Parathyroid adenoma (tissue), 2 donors: ENCODE data around the gene ATXN10.
"Not testable (repeated sequence)": the region's sequence is repeated elsewhere in the genome, so short reads cannot be mapped to it uniquely, and the experiment has no call there.

Experiments used
- H2AFZ ChIP-seq: fragments of 300-600 bp; sonication (generic); one replicate; pipeline ENCODE4 v1.7.0; 2017; ENCODE audit warnings: antibody characterized with exemption, mild to moderate bottlenecking
- H3K27ac ChIP-seq: fragments of 300-600 bp; sonication (generic); one replicate; pipeline ENCODE4 v1.7.0; 2017
- H3K27me3 ChIP-seq: fragments of 300-600 bp; sonication (generic); one replicate; pipeline ENCODE4 v1.7.0; 2017; ENCODE audit warnings: low read length; ENCODE audit not compliant: control insufficient read depth, insufficient read depth
- H3K36me3 ChIP-seq: fragments of 300-600 bp; sonication (generic); one replicate; pipeline ENCODE4 v1.7.0; 2017; ENCODE audit warnings: low read length; ENCODE audit not compliant: control insufficient read depth, insufficient read depth
- H3K4me1 ChIP-seq: fragments of 300-600 bp; sonication (generic); one replicate; pipeline ENCODE4 v1.7.0; 2017; ENCODE audit warnings: control low read depth
- H3K4me2 ChIP-seq: fragments of 300-600 bp; sonication (generic); one replicate; pipeline ENCODE4 v1.7.0; 2017; ENCODE audit warnings: low read length
- H3K4me3 ChIP-seq: fragments of 300-600 bp; sonication (generic); one replicate; pipeline ENCODE4 v1.7.0; 2017; ENCODE audit warnings: low read depth, low read length
- H3K79me2 ChIP-seq: fragments of 300-600 bp; sonication (generic); one replicate; pipeline ENCODE4 v1.7.0; 2017; ENCODE audit warnings: control low read depth
- H3K9ac ChIP-seq: fragments of 300-600 bp; sonication (generic); one replicate; pipeline ENCODE4 v1.7.0; 2017; ENCODE audit warnings: mild to moderate bottlenecking
- H3K9me3 ChIP-seq: fragments of 300-600 bp; sonication (generic); one replicate; pipeline ENCODE4 v1.7.0; 2017; ENCODE audit warnings: low read length; ENCODE audit not compliant: control insufficient read depth
- TF ChIP-seq, protein P1 (sequence below): fragments of 300-600 bp; sonication (generic); IDR thresholded peaks from one replicate; pipeline ENCODE4 v1.7.0; 2017; ENCODE audit warnings: antibody characterized with exemption, mild to moderate bottlenecking
- donor health status: primary hyperparathyroidism.

Gene ATXN10

DNA sequence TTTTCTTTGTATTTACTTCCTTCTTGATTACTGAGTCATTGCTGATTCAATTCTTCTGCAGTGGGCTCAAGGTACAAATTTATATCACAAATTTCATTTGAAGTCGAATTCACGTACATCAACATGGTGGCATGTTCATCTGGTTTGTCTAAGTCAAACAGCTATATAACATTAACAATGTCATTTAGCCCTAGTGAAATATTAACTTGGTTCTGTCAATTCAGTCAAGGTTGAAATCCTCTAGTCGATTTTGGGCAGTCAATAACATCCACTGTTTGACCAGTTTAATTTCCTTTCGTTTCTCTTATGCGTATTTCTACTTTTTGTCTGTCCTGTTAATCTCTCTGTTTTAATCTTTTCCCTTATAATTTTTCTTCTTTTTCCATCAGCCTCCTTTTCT is 4.1 kb upstream of the ATXN10 start:
- H3K4me1 ChIP-seq = peaks cover 6% of the 10 kb centered on the region
- H3K27ac ChIP-seq = no peak overlapping the region
- no peak overlapping the region for H3K9ac ChIP-seq
- H3K79me2 ChIP-seq = peaks cover 3% of the 10 kb centered on the region
- H3K9me3 ChIP-seq = no peaks in the 10 kb centered on the region
- no peaks in the 10 kb centered on the region for H3K27me3 ChIP-seq
- H3K4me3 ChIP-seq = no peak overlapping the region
- H3K36me3 ChIP-seq = no peaks in the 10 kb centered on the region
- H2AFZ ChIP-seq = no peak overlapping the region
- H3K4me2 ChIP-seq = no peak overlapping the region
- TF ChIP-seq, protein P1, sequence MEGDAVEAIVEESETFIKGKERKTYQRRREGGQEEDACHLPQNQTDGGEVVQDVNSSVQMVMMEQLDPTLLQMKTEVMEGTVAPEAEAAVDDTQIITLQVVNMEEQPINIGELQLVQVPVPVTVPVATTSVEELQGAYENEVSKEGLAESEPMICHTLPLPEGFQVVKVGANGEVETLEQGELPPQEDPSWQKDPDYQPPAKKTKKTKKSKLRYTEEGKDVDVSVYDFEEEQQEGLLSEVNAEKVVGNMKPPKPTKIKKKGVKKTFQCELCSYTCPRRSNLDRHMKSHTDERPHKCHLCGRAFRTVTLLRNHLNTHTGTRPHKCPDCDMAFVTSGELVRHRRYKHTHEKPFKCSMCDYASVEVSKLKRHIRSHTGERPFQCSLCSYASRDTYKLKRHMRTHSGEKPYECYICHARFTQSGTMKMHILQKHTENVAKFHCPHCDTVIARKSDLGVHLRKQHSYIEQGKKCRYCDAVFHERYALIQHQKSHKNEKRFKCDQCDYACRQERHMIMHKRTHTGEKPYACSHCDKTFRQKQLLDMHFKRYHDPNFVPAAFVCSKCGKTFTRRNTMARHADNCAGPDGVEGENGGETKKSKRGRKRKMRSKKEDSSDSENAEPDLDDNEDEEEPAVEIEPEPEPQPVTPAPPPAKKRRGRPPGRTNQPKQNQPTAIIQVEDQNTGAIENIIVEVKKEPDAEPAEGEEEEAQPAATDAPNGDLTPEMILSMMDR = no peak

DNA sequence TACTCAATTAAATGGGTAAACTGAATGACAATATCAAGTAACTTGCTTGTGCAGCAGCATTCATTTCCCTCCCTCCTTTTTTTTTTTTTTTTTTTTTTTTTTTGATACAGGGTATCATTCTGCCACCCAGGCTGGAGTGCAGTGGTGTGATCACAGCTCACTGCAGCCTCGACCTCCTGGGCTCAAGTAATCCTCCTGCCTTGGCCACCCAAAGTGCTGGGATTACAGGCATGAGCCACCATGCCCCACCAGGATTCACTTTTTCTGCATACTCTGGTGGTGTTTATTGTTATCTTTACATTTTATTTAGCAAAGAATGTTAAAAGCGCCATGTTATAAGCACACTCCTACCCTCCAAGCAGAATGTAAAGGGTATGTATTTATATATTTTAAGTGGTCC is 1.3 kb upstream of the ATXN10 start:
- H3K4me3 ChIP-seq, H2AFZ ChIP-seq, H3K9ac ChIP-seq, H3K4me1 ChIP-seq, H3K36me3 ChIP-seq, H3K9me3 ChIP-seq, H3K27ac ChIP-seq, H3K4me2 ChIP-seq, H3K27me3 ChIP-seq: not testable (repeated sequence)
- H3K79me2 ChIP-seq = peaks cover 13% of the 10 kb centered on the region

DNA sequence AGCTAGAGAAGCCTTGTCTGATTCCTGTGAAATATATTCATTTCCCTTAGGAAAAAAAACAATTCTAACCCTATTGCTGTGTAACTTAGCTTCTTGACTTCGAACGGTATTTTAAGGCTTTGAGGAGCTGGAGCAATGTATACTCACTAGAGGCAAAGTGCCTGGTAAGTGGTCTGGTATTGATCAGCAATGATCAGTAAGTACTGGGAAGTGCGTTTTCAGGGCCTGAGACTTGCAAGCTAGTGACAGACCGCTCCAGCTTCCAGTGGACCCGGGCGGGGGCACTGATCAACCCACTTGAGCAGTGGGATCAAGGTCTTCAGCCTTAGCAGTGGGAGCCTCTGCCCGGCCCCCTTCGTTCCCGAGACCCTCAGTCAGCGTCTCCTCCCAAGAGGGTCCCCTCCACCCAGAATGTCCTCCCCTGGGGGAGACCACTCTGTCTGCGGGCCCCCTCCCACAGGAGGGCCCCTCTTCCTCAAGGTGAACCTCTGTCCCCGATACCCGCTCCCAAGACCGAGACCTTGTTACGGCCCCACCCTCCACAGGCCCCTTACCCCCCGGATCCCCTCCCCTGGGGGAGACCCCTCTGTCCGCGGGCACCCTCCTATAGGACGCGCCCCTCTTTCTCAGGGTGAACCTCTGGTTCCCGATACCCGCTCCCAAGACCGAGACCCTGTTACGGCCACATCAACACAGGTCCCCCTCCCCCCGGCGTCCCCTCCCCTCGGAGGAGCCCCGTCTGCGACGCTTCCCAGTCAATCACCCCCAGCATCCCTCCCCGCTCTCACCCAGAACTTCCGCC is 452 bp upstream of the ATXN10 start:
- no peaks in the 10 kb centered on the region for H3K9me3 ChIP-seq
- H3K27ac ChIP-seq = peak overlapping the region; percentile 70
- peak overlapping the region; percentile 78 for H3K4me3 ChIP-seq
- peak overlapping the region; percentile 91 for H2AFZ ChIP-seq
- peaks cover 10% of the 10 kb centered on the region for H3K4me1 ChIP-seq
- H3K79me2 ChIP-seq = peaks cover 13% of the 10 kb centered on the region
- peak overlapping the region; percentile 96 for H3K4me2 ChIP-seq
- TF ChIP-seq, protein P1 = no peak
- H3K27me3 ChIP-seq = no peaks in the 10 kb centered on the region
- H3K36me3 ChIP-seq = no peaks in the 10 kb centered on the region
- no peak overlapping the region for H3K9ac ChIP-seq

DNA sequence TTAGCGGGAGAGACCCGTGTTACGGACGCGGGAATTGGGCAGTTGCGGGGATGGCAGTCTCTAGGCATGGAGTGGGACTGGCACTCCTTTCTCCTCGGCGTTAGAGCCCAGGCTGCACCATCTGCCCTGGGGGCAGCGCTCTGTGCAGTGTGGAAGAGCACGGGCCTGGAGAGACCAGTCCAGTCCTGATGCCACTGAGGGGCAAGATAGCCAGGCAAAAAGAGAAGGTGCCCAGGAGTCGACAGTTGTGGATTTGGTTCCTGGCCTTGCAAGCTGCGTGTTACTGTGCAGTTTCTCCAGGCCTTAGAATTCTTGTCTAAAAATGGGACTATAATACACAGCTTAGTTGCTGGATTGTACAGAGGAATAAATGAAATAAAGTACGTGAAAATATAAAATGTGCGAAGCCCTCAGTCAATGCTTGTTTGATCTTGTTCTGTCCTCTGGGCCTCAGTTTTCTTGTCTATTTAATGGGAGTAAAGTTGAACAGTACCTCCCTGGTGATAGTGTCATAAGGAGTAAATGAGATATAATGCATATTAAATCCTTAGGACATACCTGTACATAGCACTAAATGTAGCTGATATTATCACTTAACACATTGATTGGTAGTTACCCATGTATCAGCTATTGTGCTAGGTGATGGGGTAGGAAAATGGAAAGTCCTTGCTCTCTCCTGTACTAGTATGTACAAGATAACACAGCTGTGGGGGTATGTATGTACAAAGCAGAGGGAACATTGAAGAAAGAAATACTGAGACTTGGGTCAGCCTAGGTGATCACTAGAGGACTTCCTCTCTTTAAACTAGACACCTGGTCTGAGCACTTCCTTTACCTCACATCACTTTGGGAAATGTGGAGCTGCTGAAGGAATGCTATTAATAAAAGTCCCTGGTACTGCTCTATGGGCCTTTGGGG is 1.2 kb downstream of the ATXN10 start:
- Histone ChIP-seq H3K4me1 (peaks cover 10% of the 10 kb centered on the region), H3K4me2 (peak overlapping the region; percentile 96), H3K36me3 (no peaks in the 10 kb centered on the region), H3K79me2 (peaks cover 13% of the 10 kb centered on the region), H3K9ac (peak overlapping the region; percentile 28), H3K27ac (peak overlapping the region; percentile 49), H3K4me3 (peak overlapping the region; percentile 78), H2AFZ (peak overlapping the region; percentile 70), H3K9me3 (no peaks in the 10 kb centered on the region), H3K27me3 (no peaks in the 10 kb centered on the region)
- TF ChIP-seq, protein P1 = no peak

DNA sequence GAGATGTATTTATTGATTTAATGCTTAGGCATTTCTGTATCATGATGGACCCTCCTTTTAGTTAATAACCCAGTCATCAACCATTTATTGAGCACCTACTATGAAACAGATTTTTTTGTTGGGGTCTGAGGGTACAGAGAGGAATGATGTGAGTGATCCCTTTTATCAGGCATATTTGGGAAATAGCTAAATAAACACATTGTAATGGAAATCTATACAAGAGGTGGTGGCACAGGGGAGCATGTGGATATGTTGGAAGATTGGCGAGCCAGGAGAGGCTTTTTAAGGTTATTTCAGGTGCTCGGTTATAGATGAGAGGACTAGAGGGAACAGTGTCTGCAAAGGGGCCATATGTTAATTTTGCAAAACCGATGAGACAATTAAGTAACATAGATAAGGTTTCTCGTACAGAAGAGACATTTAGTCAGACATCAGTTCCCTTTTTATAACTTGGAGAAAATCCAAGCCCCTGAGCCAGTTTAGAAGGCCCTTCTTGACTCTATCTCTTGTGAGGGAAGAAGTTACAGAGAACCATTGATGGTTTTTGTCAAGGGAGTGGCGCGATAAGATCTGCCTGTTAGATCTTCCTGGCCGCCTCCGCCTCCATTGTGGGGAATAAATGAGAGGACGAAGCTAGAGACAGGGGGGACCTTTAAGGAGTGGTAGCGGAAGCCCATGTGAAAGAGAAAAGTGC is 2.0 kb downstream of the ATXN10 start:
- Histone ChIP-seq H3K36me3 (no peaks in the 10 kb centered on the region), H3K27me3 (no peaks in the 10 kb centered on the region), H3K9ac (no peak overlapping the region), H3K4me1 (peaks cover 10% of the 10 kb centered on the region), H3K4me2 (peak overlapping the region; percentile 96), H3K27ac (no peak overlapping the region), H3K4me3 (no peak overlapping the region), H3K9me3 (no peaks in the 10 kb centered on the region), H2AFZ (no peak overlapping the region), H3K79me2 (peaks cover 13% of the 10 kb centered on the region)
- TF ChIP-seq, protein P1 = no peak
